ENCODE results near the gene ACTR1B.

- no peak for TF ChIP-seq CTCF (IDR thresholded peaks at IDR 0.05; ENCODE audit: low read depth, low read length)
- TF ChIP-seq EZH2phosphoT487 (IDR thresholded peaks at IDR 0.05; ENCODE audit: low read depth) = no peak
Measured at GRCh38 chr2:97617911-97618310, 45.9 kb downstream of the ACTR1B start.
